Sigmoid colon (tissue), 7 donors: Measurements from ENCODE around the gene USB1. TPM values are rescaled to one million over a fixed set of nuclear protein-coding genes. Genes with fewer than 3 reads are reported as not detected.

ENCODE experiments used
- DNase-seq: peaks from one replicate; pipeline ENCODE4 v3.0.0-alpha.2; 2019
- H3K27ac ChIP-seq, 4 donors: fragments of 200-600 bp; sonication (generic); one replicate each; pipeline ENCODE4 v1.5.1; 2016 to 2019; ENCODE audit warnings: mild to moderate bottlenecking in 1 of 4
- H3K27me3 ChIP-seq, 3 donors: fragments of 200-600 bp; sonication (generic); one replicate each; pipeline ENCODE4 v1.5.1; 2019; ENCODE audit warnings: mild to moderate bottlenecking in 1 of 3
- H3K36me3 ChIP-seq, 4 donors: fragments of 200-600 bp; sonication (generic); one replicate each; pipeline ENCODE4 v1.5.1; 2016 to 2019
- H3K4me1 ChIP-seq, 4 donors: fragments of 200-600 bp; sonication (generic); one replicate each; pipeline ENCODE4 v1.5.1; 2017 to 2019
- H3K4me3 ChIP-seq, 4 donors: fragments of 200-600 bp; sonication (generic); one replicate each; pipeline ENCODE4 v1.5.1; 2017 to 2019; ENCODE audit warnings: mild to moderate bottlenecking in 2 of 4, moderate library complexity in 1 of 4
- H3K9me3 ChIP-seq, 4 donors: fragments of 200-600 bp in 3 of 4; sonication (generic) in 3 of 4; one replicate each; pipeline versions ENCODE4 v1.5.1 to v1.6.1; 2013 to 2019
- EP300 ChIP-seq, 4 donors: sonication (generic); formaldehyde crosslinking; IDR thresholded peaks; one replicate each; pipeline ENCODE4 v1.6.1; 2017; ENCODE audit warnings: antibody characterized with exemption in 4 of 4
- POLR2A ChIP-seq, 2 donors: fragments of 450-650 bp; IDR thresholded peaks; one replicate each; pipeline ENCODE4 v1.6.1; 2016; ENCODE audit warnings: antibody characterized with exemption in 2 of 2, mild to moderate bottlenecking in 2 of 2, moderate library complexity in 2 of 2
- POLR2AphosphoS5 ChIP-seq, 4 donors: sonication (generic); formaldehyde crosslinking; IDR thresholded peaks; one replicate each; pipeline ENCODE4 v1.6.1; 2017; ENCODE audit warnings: antibody characterized with exemption in 4 of 4
- WGBS, 2 donors: extraction: QIAGEN DNeasy Blood & Tissue Kit; methylation state at CpG; one replicate each; pipeline ENCODE4 v1.1.7; 2013; 5-methylcytosine and 5-hydroxymethylcytosine counted together
- intact Hi-C: fragments of 100-400 bp; cut with DNase I; formaldehyde crosslinking; loops from one replicate; pipeline ENCODE4 v1.15.1; 2023
- polyA plus RNA-seq, 3 donors: library from polyadenylated mRNA; stranded (reverse); fragments of 200-250 nt; gene quantifications; one replicate each; pipeline ENCODE4 v1.2.3, GENCODE V29; 2013
- total RNA-seq, 4 donors: library from RNA; depleted of rRNA; stranded (reverse); fragments of >200 nt; gene quantifications; one replicate each; pipeline ENCODE4 v1.1.0, GENCODE V29; 2016
- TF ChIP-seq, protein P1 (sequence below), 4 experiments: fragments of 450-650 bp in 3 of 4; fragments of 200-600 bp in 1 of 4; IDR thresholded peaks; one replicate each; pipeline ENCODE4 v1.5.1; 2016 to 2019; ENCODE audit warnings: antibody characterized with exemption in 4 of 4, mild to moderate bottlenecking in 3 of 4, moderate library complexity in 2 of 4
- donor health status: healthy with polysubstance abuse.
- donor health status: Bipolar disorder and iron deficiency.
- donor health status: healthy.

Gene USB1
- total and polyA plus RNA-seq, 7 donors, result 19.9 to 44.9 (median 36.6) TPM

DNA sequence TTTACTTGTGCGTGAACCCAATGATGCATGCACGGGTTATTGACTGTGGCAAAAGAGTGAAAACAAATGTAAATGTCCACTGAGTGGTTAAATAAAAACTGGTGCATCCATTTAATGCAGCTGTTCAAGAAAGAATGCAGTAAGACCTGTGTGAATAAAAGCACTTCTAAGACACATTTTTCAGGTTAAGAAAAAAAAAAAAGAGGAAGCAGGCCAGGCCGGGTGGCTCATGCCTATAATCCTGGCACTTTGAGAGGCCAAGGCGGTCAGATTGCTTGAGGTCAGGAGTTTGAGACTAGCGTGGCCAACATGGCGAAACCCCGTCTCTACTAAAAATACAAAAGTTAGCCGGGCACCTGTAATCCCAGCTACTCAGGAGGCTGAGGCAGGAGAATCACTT, 42.1 kb upstream of the USB1 start:
- Histone ChIP-seq H3K36me3 (no peaks in the 10 kb centered on the region), H3K27me3 (no peaks in the 10 kb centered on the region), H3K4me1 (no peaks in the 10 kb centered on the region), H3K4me3 (no peak overlapping the region), H3K27ac (no peak overlapping the region), H3K9me3 (no peaks in the 10 kb centered on the region)
- no peak for DNase-seq
- intact Hi-C loops, result no loop called here
- WGBS, 2 donors, result 80 to 85% methylated on average over 8 of the region's 8 CpGs
- TF ChIP-seq POLR2A (IDR thresholded peaks at IDR 0.05) (no peak), EP300 (IDR thresholded peaks at IDR 0.05) (no peak), POLR2AphosphoS5 (IDR thresholded peaks at IDR 0.05) (no peak)
- TF ChIP-seq, protein P1, sequence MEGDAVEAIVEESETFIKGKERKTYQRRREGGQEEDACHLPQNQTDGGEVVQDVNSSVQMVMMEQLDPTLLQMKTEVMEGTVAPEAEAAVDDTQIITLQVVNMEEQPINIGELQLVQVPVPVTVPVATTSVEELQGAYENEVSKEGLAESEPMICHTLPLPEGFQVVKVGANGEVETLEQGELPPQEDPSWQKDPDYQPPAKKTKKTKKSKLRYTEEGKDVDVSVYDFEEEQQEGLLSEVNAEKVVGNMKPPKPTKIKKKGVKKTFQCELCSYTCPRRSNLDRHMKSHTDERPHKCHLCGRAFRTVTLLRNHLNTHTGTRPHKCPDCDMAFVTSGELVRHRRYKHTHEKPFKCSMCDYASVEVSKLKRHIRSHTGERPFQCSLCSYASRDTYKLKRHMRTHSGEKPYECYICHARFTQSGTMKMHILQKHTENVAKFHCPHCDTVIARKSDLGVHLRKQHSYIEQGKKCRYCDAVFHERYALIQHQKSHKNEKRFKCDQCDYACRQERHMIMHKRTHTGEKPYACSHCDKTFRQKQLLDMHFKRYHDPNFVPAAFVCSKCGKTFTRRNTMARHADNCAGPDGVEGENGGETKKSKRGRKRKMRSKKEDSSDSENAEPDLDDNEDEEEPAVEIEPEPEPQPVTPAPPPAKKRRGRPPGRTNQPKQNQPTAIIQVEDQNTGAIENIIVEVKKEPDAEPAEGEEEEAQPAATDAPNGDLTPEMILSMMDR (IDR thresholded peaks at IDR 0.05), result no peak

DNA sequence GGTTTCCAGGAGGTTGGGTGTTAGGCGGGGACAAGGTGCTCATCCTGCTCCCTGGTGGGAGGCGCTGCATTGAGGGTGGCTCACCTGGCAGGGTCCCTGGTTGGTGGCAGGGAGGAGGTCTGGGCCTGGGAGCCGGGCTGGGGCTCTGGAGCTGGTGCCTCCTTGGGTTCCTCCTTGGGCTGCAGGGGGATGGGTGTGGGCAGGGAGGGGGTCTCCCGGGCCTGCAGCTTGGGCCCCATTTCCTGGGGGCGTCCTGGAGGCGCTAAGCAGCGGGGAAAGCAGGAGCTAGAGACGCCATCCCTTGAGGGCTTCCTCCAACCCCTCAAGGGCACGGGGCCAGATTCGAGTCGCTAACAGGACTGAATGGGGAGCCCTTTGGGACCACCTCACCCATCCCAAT, 41.4 kb upstream of the USB1 start:
- WGBS, 2 donors, result 85% methylated on average over 11 of the region's 11 CpGs
- no peaks in the 10 kb centered on the region for H3K27me3 ChIP-seq
- DNase-seq, result no peak
- no peak overlapping the region for H3K27ac ChIP-seq
- TF ChIP-seq EP300 (IDR thresholded peaks at IDR 0.05) (no peak), POLR2AphosphoS5 (IDR thresholded peaks at IDR 0.05) (no peak), POLR2A (IDR thresholded peaks at IDR 0.05) (no peak)
- TF ChIP-seq, protein P1 (IDR thresholded peaks at IDR 0.05), result no peak
- intact Hi-C loops, result no loop called here
- H3K4me3 ChIP-seq, result no peak overlapping the region
- H3K4me1 ChIP-seq, result no peaks in the 10 kb centered on the region
- no peaks in the 10 kb centered on the region for H3K9me3 ChIP-seq
- no peaks in the 10 kb centered on the region for H3K36me3 ChIP-seq

DNA sequence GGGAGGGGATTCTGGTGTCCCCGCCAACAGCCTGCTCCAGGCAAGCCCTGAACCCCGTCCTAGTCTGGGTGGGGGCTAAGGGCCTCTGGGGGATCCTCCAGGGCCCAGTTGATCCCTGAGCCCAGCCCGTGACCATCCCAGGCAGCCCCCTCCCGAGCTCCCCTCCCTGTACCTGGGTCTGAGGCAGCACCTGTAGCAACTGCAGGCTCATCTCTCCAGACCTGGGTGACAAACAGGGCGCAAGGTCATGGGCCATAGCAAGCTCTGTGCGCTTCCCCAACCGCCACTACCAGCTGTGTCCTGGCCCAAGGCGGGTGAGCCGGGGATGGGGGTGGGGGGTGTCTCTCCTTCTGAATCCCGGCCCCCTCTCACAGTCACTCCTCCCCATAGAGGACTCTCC, 40.9 kb upstream of the USB1 start:
- WGBS, 2 donors, result 76 to 89% methylated on average over 10 of the region's 10 CpGs
- Histone ChIP-seq H3K36me3 (no peaks in the 10 kb centered on the region), H3K4me1 (no peaks in the 10 kb centered on the region), H3K27me3 (no peaks in the 10 kb centered on the region), H3K4me3 (no peak overlapping the region), H3K9me3 (no peaks in the 10 kb centered on the region), H3K27ac (no peak overlapping the region)
- TF ChIP-seq POLR2A (IDR thresholded peaks at IDR 0.05) (no peak), POLR2AphosphoS5 (IDR thresholded peaks at IDR 0.05) (no peak), EP300 (IDR thresholded peaks at IDR 0.05) (no peak)
- TF ChIP-seq, protein P1 (IDR thresholded peaks at IDR 0.05), result no peak
- no peak for DNase-seq
- intact Hi-C loops, result no loop called here

DNA sequence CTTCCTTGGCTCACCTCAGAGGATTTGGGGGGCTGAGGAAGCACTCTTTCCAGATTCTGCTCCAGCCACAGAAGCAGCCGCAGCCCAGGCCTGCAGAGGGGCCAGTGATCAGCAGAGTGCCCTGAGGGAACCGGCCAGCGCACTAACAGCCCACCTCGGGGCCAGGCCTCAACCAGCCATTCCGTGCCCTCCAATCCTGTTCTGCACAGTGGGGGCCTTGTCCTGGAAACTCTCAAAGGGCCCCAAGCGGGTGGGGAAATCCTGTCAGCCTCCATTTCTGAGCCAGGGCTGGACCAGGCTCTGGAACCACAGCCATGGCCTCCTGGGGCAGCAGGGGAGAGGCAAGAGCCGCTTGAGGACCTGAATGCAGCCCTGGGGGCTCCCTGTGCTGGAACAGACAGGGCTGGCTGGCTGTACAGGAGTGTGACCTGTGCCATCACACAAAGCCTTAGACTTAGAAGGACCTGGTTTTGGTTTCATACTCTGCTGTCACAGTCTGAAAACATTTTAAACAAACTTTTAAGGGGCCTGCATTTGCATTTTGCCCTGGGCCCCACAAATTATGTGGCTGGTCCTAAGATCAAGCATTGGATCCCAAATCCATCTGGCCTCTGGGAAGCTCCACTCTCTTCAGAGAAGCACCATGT, 40.3 kb upstream of the USB1 start:
- 89 to 90% methylated on average over 7 of the region's 7 CpGs for WGBS, 2 donors

More for the DNA sequence above, 40.3 kb upstream of the USB1 start:
- TF ChIP-seq POLR2A (IDR thresholded peaks at IDR 0.05) (no peak), POLR2AphosphoS5 (IDR thresholded peaks at IDR 0.05) (no peak), EP300 (IDR thresholded peaks at IDR 0.05) (no peak)
- TF ChIP-seq, protein P1 (IDR thresholded peaks at IDR 0.05), result no peak
- intact Hi-C loops, result no loop called here
- Histone ChIP-seq H3K36me3 (no peaks in the 10 kb centered on the region), H3K27ac (no peak overlapping the region), H3K4me1 (no peaks in the 10 kb centered on the region), H3K9me3 (no peaks in the 10 kb centered on the region), H3K27me3 (no peaks in the 10 kb centered on the region), H3K4me3 (no peak overlapping the region)
- DNase-seq, result no peak
